Fibroblast of upper back skin (primary cell): ENCODE results near the gene SLC25A3.
"Not testable (repeated sequence)": the region's sequence is repeated elsewhere in the genome, so short reads cannot be mapped to it uniquely, and the experiment has no call there.

Source experiments
- DNase-seq: peaks from one replicate; pipeline ENCODE4 v3.0.0-alpha.2; 2013

The SLC25A3 gene

GRCh38 chr12:98595243-98595988, 1.9 kb downstream of the SLC25A3 start:
- DNase-seq: peak; percentile 82

GRCh38 chr12:98597313-98597712, 3.8 kb downstream of the SLC25A3 start:
- not testable (repeated sequence) for DNase-seq

DNA sequence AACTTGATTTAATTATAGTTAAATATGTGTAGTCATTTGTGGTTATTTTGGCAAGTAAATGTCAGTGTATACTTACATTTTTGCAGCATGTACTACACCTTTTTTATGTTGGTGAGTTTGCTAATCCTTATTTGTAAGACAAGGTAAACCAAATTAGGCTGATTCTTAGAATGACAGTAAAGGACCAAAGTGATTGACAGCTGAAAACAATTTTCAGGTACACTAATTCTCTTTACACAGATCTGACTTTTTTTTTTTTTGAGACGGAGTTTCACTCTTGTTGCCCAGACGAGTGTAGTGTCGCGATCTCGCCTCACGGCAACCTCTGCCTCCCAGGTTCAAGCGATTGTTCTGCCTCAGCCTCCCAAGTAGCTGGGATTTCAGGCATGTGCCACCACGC, 8.4 kb downstream of the SLC25A3 start:
- DNase-seq: no peak

DNA sequence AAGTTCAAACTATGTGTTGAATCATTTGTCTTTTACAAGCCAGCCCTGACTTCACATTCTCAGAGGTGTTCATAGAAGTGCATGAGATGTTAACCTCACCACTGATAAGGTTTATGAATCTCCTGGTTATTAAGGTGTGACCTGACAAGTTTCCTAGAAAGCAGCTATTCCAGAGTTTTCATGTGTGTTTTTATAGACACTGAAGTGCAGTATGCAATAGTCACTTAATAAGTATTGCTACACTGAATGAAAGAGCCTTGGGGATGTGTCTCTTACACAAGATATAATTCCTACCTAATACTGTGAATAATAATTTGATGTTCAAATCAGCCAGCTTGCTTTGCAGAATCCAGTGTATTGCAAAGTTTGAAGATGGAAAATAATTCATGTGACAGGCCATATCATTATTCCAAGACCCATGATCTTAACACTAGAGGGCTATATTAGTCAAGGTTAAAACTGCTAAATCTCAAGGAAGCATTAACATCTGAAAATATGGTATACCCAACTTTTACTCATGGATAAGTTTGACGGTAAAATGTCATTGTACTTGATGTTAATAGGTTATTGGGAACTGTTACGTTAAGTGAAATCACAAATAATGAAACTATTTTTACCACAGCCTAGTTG, 13.0 kb downstream of the SLC25A3 start:
- DNase-seq: no peak

GRCh38 chr12:98610596-98610995, 17.1 kb downstream of the SLC25A3 start:
- DNase-seq: no peak

GRCh38 chr12:98612696-98613334, 19.3 kb downstream of the SLC25A3 start:
- DNase-seq: no peak

- DNase-seq: peak; percentile 50
Measured at GRCh38 chr12:98618952-98619351, 25.5 kb downstream of the SLC25A3 start.

- DNase-seq: peak; percentile 75
Measured at GRCh38 chr12:98635657-98636323, 42.3 kb downstream of the SLC25A3 start.

DNA sequence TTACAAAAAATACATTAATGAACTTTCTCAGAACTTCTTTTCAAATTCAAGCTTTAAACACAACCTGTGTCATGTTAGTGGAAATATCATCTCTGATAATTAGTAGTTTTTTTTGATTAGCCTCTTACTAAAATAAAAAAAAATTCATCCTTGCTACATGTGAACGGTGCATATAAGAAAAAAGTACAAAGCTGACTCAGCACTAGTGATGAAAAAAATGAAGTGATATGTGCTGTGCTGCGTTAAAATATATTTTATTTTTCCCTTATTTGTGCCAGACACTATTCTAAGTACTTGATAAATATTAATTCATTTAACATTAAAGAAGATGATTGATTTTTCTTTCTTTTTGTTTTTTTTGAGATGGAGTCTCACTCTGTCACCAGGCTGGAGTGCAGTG, 43.6 kb downstream of the SLC25A3 start:
- DNase-seq: no peak

GRCh38 chr12:98638009-98638408, 44.5 kb downstream of the SLC25A3 start:
- DNase-seq: no peak

GRCh38 chr12:98639491-98639890, 46.0 kb downstream of the SLC25A3 start:
- DNase-seq: no peak

GRCh38 chr12:98642801-98643200, 49.3 kb downstream of the SLC25A3 start:
- DNase-seq: not testable (repeated sequence)

GRCh38 chr12:98644433-98644711, 50.9 kb downstream of the SLC25A3 start:
- no peak for DNase-seq

- peak; percentile 95 for DNase-seq
Measured at GRCh38 chr12:98644712-98645571, 51.5 kb downstream of the SLC25A3 start, which contains the start of the genes APAF1 and IKBIP. Gene APAF1 (plus strand): TSS chr12:98645290. CDS start chr12:98648360, 3,070 bp downstream. Gene IKBIP (minus strand): TSS chr12:98644788. CDS start chr12:98644701, 87 bp downstream.

- DNase-seq: no peak
Measured at GRCh38 chr12:98645572-98646067, 52.1 kb downstream of the SLC25A3 start.

DNA sequence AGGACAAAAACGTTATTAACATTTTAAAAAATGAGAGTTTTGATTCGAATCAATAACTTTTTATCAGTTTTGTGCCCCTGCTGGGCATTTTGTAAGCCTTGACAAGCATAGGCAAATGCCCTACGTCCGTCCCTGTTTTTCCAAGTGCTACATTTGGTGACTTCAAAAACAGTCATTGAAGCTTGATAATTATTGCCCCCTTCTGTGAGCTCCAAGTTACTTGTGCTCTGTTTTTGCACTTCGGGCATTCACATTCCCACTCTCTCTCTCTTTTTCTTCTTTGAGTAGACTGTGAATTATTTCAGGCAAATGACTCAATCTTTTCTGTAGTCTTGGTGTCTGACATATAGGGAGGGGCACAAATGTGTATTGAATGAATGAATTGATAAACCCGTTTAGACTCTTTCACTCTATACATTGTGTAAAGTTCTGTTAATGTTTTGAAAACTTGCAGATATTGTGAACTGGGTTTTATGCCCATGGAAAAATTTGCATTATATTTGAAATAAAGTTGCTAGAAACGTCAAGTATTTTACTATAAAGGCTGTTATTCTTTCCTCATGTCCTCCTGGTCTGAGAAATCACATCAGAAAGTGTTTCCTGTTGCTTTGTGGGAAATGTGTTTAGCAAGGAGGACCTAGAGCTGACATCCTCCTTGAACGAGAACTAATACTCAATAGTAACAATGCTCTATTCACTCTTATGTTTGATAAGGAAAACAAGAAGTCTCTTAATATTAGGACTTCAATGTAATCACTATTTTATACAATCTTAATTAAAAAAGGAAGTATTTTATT, 53.0 kb downstream of the SLC25A3 start:
- DNase-seq: peak; percentile 14

- DNase-seq: no peak
Measured at GRCh38 chr12:98651328-98651727, 57.8 kb downstream of the SLC25A3 start.

DNA sequence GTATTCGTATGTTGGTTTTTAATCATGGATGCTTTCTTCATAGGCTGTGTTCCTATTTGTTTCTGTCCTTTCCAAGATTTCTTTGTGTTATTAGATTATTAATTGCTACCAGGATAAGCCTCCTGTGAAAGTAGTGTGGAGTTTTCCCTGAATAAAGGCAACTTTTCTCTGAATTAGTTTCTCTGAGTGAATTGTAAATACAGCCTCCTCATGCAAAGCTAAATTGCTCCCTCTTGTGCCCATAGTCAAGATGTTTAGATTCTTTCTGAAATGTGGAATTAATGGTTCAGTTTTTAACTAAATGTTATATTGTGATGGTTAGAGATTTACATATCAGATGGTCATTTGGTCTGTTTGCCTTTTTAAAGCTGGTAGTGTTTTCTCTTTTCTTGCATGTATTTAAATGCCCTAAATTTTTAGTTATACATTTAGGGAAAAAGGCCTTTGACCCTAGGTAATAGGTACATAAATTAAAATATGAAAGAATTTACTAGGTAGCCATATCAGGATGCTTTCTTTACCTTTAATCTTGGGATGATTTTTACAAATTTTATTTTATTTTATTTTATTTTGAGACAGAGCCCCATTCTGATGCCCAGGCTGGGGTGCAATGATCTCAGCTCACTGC, 60.5 kb downstream of the SLC25A3 start:
- peak; percentile 62 for DNase-seq
